Right atrium auricular region (tissue), 2 donors: ENCODE data around the gene SCARB2. TPM values are rescaled to one million over a fixed set of nuclear protein-coding genes. Genes with fewer than 3 reads are reported as not detected.

Source experiments
- DNase-seq: peaks from one replicate; pipeline ENCODE4 v3.0.0-alpha.2; 2019; ENCODE audit warnings: low spot score
- H3K27ac ChIP-seq, 2 donors: fragments of 200-600 bp; sonication (generic); 1 replicate in 1 of 2; 2 replicates in 1 of 2; pipeline ENCODE4 v1.5.1; 2016 to 2019
- H3K27me3 ChIP-seq, 2 donors: fragments of 200-600 bp; sonication (generic); one replicate each; pipeline versions ENCODE4 v1.5.1 to v1.6.0; 2017 to 2019
- H3K36me3 ChIP-seq: fragments of 200-600 bp; sonication (generic); one replicate; pipeline ENCODE4 v1.5.1; 2016
- H3K4me1 ChIP-seq, 2 donors: fragments of 200-600 bp; sonication (generic); one replicate each; pipeline versions ENCODE4 v1.5.1 to v1.6.0; 2017 to 2019
- H3K4me3 ChIP-seq, 2 donors: fragments of 200-600 bp; sonication (generic); 1 replicate in 1 of 2; 2 replicates in 1 of 2; pipeline ENCODE4 v1.5.1; 2017 to 2019; ENCODE audit warnings: mild to moderate bottlenecking in 1 of 2, moderate library complexity in 1 of 2
- H3K9me3 ChIP-seq, 2 donors: fragments of 200-600 bp; sonication (generic); one replicate each; pipeline ENCODE4 v1.5.1; 2019
- CTCF ChIP-seq, 2 donors: fragments of 200-600 bp; sonication (generic); IDR thresholded peaks; one replicate each; pipeline ENCODE4 v1.5.1; 2019; ENCODE audit warnings: antibody characterized with exemption in 2 of 2
- total RNA-seq, 2 donors: library from RNA; depleted of rRNA; stranded (reverse); fragments of >200 nt; gene quantifications; one replicate each; pipeline ENCODE4 v1.1.0, GENCODE V29; 2016

SCARB2 gene
- total RNA-seq, 2 donors from 2014 or later, result 86.4 to 103 TPM

- Histone ChIP-seq H3K27ac (no peak overlapping the region), H3K36me3 (peaks cover 72% of the 10 kb centered on the region), H3K4me3 (no peak overlapping the region), H3K9me3 (no peaks in the 10 kb centered on the region), H3K27me3 (no peaks in the 10 kb centered on the region), H3K4me1 (no peaks in the 10 kb centered on the region)
- no peak for DNase-seq
- TF ChIP-seq CTCF (IDR thresholded peaks at IDR 0.05), result no peak
Observed at GRCh38 chr4:76168688-76169087, 44.9 kb downstream of the SCARB2 start.

- H3K36me3 ChIP-seq, result peaks cover 71% of the 10 kb centered on the region
- H3K27me3 ChIP-seq, result no peaks in the 10 kb centered on the region
- no peak overlapping the region for H3K27ac ChIP-seq
- H3K4me1 ChIP-seq, result no peaks in the 10 kb centered on the region
- H3K9me3 ChIP-seq, result no peaks in the 10 kb centered on the region
- no peak for TF ChIP-seq CTCF (IDR thresholded peaks at IDR 0.05)
- H3K4me3 ChIP-seq, result no peak overlapping the region
- no peak for DNase-seq
Observed at GRCh38 chr4:76166480-76166879, 47.1 kb downstream of the SCARB2 start.

- no peaks in the 10 kb centered on the region for H3K27me3 ChIP-seq
- no peak overlapping the region for H3K4me3 ChIP-seq
- no peak for DNase-seq
- H3K9me3 ChIP-seq, result no peaks in the 10 kb centered on the region
- H3K27ac ChIP-seq, result no peak overlapping the region
- TF ChIP-seq CTCF (IDR thresholded peaks at IDR 0.05), result no peak
- H3K4me1 ChIP-seq, result no peaks in the 10 kb centered on the region
- peaks cover 55% of the 10 kb centered on the region for H3K36me3 ChIP-seq
Observed at GRCh38 chr4:76160355-76160754, 53.3 kb downstream of the SCARB2 start.

GRCh38 chr4:76156635-76157034, 57.0 kb downstream of the SCARB2 start:
- Histone ChIP-seq H3K9me3 (no peaks in the 10 kb centered on the region), H3K27ac (no peak overlapping the region), H3K36me3 (peaks cover 31% of the 10 kb centered on the region), H3K4me3 (no peak overlapping the region), H3K4me1 (no peaks in the 10 kb centered on the region), H3K27me3 (no peaks in the 10 kb centered on the region)
- no peak for TF ChIP-seq CTCF (IDR thresholded peaks at IDR 0.05)
- no peak for DNase-seq

GRCh38 chr4:76155979-76156378, 57.6 kb downstream of the SCARB2 start:
- Histone ChIP-seq H3K4me1 (no peaks in the 10 kb centered on the region), H3K27me3 (no peaks in the 10 kb centered on the region), H3K4me3 (no peak overlapping the region), H3K9me3 (no peaks in the 10 kb centered on the region), H3K27ac (no peak overlapping the region), H3K36me3 (peaks cover 25% of the 10 kb centered on the region)
- no peak for DNase-seq
- TF ChIP-seq CTCF (IDR thresholded peaks at IDR 0.05), result no peak

GRCh38 chr4:76153356-76153755, 60.3 kb downstream of the SCARB2 start:
- no peak overlapping the region for H3K27ac ChIP-seq
- no peak for TF ChIP-seq CTCF (IDR thresholded peaks at IDR 0.05)
- no peaks in the 10 kb centered on the region for H3K36me3 ChIP-seq
- H3K27me3 ChIP-seq, result no peaks in the 10 kb centered on the region
- peaks cover 0 to 12% of the 10 kb centered on the region in 2 donors for H3K4me1 ChIP-seq
- H3K4me3 ChIP-seq, result no peak overlapping the region
- H3K9me3 ChIP-seq, result no peaks in the 10 kb centered on the region
- DNase-seq, result no peak
